NT2/D1 (cell line): ENCODE results near the gene FAM151A.

ENCODE experiments used
- DNase-seq: peaks from one replicate; pipeline ENCODE4 v3.0.0-alpha.2; 2011; ENCODE audit warnings: low read depth, low spot score
- H3K27me3 ChIP-seq: 2 replicates; pipeline ENCODE4 v1.6.0; 2011; ENCODE audit warnings: mild to moderate bottlenecking; ENCODE audit not compliant: insufficient read length, insufficient read depth
- H3K36me3 ChIP-seq: 2 replicates; pipeline ENCODE4 v1.6.1; 2011; ENCODE audit warnings: mild to moderate bottlenecking, low read length, mixed read lengths; ENCODE audit not compliant: insufficient read depth, insufficient read length
- H3K4me1 ChIP-seq: 2 replicates; pipeline ENCODE4 v1.5.1; 2011; ENCODE audit not compliant: insufficient read depth, insufficient read length
- H3K4me3 ChIP-seq: 2 replicates; pipeline ENCODE4 v1.5.1; 2011; ENCODE audit warnings: low read depth; ENCODE audit not compliant: insufficient read length
- H3K9ac ChIP-seq: 2 replicates; pipeline ENCODE4 v1.6.0; 2011; ENCODE audit warnings: low read depth; ENCODE audit not compliant: insufficient read length
- H3K9me3 ChIP-seq: 2 replicates; pipeline ENCODE4 v1.5.1; 2011; ENCODE audit warnings: mild to moderate bottlenecking, low read length; ENCODE audit not compliant: insufficient read depth
- SUZ12 ChIP-seq: IDR thresholded peaks from 2 replicates; pipeline ENCODE4 v1.6.1; 2011; ENCODE audit not compliant: insufficient read length, insufficient read depth; ENCODE audit errors: extremely low read depth
- YY1 ChIP-seq: IDR thresholded peaks from 2 replicates; pipeline ENCODE4 v1.6.1; 2011; ENCODE audit not compliant: insufficient read length, insufficient read depth
- ZNF274 ChIP-seq: IDR thresholded peaks from 2 replicates; pipeline ENCODE4 v1.6.1; 2011; ENCODE audit warnings: mild to moderate bottlenecking, low read depth, low read length

Gene FAM151A

DNA sequence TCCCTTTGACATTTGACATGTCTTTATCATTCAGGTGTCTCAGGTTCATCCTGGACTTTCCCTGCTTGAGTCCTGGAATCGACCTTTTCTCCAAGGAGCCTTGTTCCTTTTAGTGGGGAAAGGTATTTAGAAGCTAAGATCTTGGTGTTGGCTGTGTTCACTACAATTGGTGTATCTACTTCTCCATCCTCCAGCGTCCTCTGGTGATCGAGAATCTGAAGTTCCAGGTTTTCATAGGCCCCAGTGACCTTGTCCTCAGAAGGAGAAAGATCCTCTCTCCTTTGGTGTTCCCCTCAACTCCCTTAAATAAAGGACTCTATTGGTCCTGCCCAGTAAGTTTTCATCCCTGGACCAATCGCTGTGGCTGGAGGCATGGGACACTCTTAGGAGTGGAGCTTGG, 40.4 kb upstream of the FAM151A start:
- Histone ChIP-seq H3K4me3 (no peak overlapping the region), H3K27me3 (no peaks in the 10 kb centered on the region), H3K4me1 (no peaks in the 10 kb centered on the region), H3K9ac (no peak overlapping the region), H3K9me3 (peaks cover 4% of the 10 kb centered on the region), H3K36me3 (no peaks in the 10 kb centered on the region)
- DNase-seq = no peak
- no peak for TF ChIP-seq YY1
- no peak for TF ChIP-seq ZNF274

DNA sequence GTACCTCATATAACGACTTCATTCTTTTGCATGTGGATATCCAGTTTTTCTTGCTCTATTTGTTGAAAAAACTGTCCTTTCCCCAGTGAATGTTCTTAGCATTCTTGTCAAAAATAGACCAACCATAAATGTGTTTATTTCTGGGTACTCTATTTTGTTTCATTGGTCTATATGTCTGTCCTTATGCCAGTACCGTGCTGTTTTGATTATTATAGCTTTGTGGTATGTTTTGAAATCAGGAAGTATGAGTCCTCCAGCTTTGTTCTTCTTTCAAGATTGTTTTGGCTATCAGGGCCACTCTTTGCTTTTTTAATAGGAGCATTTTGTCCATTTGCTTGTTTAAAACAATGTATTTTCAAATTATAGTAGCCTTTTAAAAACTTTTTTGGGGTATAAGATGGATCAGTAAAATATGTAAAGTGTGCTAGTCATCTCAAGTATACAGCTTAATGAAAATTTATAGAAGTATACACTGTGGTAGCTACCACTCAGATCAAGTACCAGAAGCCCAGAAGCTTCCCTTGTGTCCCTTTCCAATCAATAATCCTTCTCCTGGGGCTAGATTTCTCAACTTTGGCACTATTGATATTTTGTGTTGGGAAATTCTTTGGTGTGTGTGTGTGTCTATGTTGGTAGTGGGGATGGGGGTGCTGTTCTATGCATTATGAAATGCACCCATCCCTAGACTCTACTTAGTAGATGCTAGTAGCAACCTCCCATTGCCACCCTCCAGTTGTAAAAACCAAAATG, 35.0 kb upstream of the FAM151A start:
- no peaks in the 10 kb centered on the region for H3K36me3 ChIP-seq
- no peak for DNase-seq
- no peak overlapping the region for H3K4me3 ChIP-seq
- H3K9me3 ChIP-seq = peaks cover 7% of the 10 kb centered on the region; the same call in 1 of the 2 replicates
- TF ChIP-seq YY1 (no peak), ZNF274 (no peak), SUZ12 (no peak)
- H3K9ac ChIP-seq = no peak overlapping the region
- H3K27me3 ChIP-seq = no peaks in the 10 kb centered on the region
- H3K4me1 ChIP-seq = no peaks in the 10 kb centered on the region

DNA sequence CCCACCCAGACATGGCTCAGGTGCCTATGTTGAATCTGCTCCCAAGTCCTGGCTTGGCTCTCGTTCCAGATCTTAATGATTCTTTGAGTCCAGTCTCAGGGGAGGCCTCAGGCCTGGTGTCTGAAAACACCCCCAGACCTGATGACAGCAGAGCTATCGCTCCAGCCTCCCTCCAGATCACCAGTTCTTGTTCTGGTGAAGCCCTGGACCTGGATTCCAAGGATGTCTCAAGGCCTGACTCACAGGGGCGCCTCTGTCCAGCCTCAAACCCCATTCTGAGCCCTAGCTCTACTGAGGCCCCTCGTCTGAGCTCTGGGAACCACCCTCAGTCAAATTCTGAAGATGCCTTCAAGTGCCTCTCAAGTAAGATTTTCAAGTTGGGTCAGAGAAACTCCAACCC, 29.7 kb upstream of the FAM151A start:
- no peak overlapping the region for H3K4me3 ChIP-seq
- no peak overlapping the region for H3K9ac ChIP-seq
- no peaks in the 10 kb centered on the region for H3K27me3 ChIP-seq
- no peaks in the 10 kb centered on the region; the same call in 1 of the 2 replicates for H3K9me3 ChIP-seq
- no peak for DNase-seq
- TF ChIP-seq YY1 (no peak), ZNF274 (no peak), SUZ12 (no peak)
- no peaks in the 10 kb centered on the region for H3K36me3 ChIP-seq
- H3K4me1 ChIP-seq = no peaks in the 10 kb centered on the region

DNA sequence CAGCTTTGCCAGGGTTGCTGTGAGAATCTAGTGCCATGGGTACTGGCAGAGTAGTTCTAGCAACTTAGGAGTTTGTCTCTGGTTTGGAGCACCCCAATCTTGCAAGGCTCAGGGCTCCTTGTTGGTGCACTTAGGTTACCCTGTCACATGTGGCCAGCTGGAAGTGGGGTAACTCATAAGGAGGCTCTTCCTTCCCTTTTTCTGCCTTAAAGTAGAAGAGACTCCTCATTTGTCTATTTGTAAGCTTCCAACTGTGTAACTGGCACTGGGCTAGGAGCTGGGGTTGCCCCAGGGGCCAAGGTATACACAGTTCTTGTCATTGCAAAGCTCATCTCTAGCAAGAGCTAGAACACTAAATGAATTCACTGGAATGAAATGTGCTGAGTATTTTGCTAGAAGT, 28.8 kb upstream of the FAM151A start:
- no peak overlapping the region for H3K4me3 ChIP-seq
- H3K9me3 ChIP-seq = no peaks in the 10 kb centered on the region
- DNase-seq = no peak
- no peak overlapping the region for H3K9ac ChIP-seq
- H3K36me3 ChIP-seq = no peaks in the 10 kb centered on the region
- no peaks in the 10 kb centered on the region for H3K4me1 ChIP-seq
- TF ChIP-seq SUZ12 (no peak), YY1 (no peak), ZNF274 (no peak)
- H3K27me3 ChIP-seq = no peaks in the 10 kb centered on the region

DNA sequence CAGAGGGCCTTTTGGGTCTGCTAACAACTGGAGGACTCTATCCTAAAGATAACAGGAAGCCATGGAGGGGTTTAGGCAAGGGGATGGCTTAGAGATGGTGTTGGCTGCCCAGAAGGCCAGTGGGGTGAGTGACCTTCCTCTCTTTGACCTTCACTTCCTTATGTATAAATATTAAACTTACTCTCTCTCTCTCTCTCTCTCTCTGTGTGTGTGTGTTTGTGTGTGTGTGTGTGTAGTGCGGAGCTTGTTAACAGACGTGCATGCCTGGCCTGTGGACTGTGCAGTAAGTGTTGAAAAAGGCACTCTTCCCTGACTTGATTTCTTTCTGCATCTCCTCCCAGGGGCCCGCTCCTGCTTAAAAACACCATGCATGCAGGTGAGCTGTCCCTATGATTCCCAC, 28.3 kb upstream of the FAM151A start:
- no peak overlapping the region for H3K4me3 ChIP-seq
- no peak for TF ChIP-seq ZNF274
- no peak for TF ChIP-seq YY1
- no peak for TF ChIP-seq SUZ12
- no peak for DNase-seq
- H3K4me1 ChIP-seq = no peaks in the 10 kb centered on the region
- H3K9ac ChIP-seq = no peak overlapping the region
- H3K27me3 ChIP-seq = no peaks in the 10 kb centered on the region
- no peaks in the 10 kb centered on the region for H3K9me3 ChIP-seq
- H3K36me3 ChIP-seq = no peaks in the 10 kb centered on the region

DNA sequence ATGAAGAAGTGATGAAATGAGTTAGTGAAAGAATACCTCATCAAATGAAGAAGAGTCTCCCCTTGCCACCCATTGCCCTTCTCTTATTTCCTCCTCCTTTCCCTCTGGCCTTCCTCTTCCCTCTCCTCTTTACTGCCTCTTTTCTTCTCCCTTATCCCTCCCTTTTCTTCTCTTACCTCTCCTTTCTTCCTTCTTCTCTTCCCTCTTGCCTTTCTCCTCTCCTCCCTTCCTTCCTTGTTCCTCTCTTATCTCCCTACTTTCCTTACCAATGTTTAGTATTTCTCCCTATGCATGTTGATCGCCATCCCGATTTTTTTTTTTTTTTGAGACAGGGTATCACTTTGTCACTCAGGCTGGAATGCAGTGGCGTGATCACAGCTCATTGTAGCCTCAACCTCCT, 27.1 kb upstream of the FAM151A start:
- TF ChIP-seq ZNF274 (no peak), YY1 (no peak), SUZ12 (no peak)
- Histone ChIP-seq H3K9ac (no peak overlapping the region), H3K36me3 (no peaks in the 10 kb centered on the region), H3K4me3 (no peak overlapping the region), H3K4me1 (no peaks in the 10 kb centered on the region), H3K9me3 (no peaks in the 10 kb centered on the region), H3K27me3 (no peaks in the 10 kb centered on the region)
- no peak for DNase-seq

DNA sequence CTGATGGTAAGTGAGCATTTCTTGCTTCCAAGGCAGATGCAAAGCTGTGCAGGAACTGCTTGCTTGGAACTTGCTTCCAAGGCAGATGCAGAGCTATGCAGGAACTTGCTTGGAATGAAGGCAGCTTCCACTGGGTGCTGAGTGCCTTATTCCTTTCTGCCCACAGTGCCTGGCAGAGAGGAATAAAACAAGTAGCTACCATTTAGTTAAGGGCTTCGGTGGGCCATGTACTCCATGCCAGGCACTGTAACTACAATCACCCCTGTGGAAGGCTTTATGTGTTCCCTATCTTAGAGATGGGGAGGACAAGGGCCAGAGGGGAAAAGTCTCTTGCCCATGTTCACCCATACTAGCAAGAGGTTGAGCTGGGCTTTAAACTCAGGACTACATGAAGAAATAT, 26.6 kb upstream of the FAM151A start:
- H3K9me3 ChIP-seq = no peaks in the 10 kb centered on the region
- H3K4me1 ChIP-seq = no peaks in the 10 kb centered on the region
- H3K36me3 ChIP-seq = no peaks in the 10 kb centered on the region
- no peak overlapping the region for H3K4me3 ChIP-seq
- H3K9ac ChIP-seq = no peak overlapping the region
- DNase-seq = no peak
- no peaks in the 10 kb centered on the region for H3K27me3 ChIP-seq
- no peak for TF ChIP-seq YY1
- no peak for TF ChIP-seq SUZ12
- no peak for TF ChIP-seq ZNF274

DNA sequence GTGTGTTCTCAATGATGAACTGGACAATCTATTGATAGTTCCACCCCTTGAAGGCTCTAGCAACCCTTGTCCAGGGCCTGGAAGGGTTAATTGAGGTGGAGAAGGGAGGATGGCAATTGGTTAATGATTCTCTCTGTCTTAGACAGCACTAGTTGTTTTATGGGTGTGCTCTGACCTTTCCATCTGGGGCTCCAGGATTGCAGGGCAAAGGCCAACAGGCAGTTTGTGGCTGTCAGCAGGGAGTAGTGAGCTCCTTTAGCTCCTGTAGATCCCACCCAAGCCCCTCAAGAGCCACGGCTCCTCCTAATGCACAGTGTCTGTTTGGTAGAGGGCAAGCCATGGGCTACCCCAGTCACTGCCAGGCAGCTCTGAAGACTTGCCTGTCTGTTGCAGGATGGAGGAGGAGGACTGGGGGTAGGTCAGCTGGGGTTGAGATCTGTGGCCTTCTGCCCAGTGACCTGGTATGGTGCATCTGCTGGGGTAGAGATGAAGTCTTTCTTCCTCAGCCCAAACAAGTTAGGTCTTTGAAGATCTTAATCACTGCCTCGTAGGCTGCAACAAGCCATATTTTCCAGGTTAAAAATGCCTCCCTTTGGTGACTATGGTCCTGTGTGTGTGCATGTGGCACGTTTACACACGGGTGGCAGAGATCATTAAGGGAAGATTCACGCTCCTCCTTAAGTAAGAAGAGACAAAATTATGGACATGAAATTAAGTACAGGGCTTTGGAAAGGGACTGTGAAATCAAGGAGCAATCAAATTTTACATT, 26.0 kb upstream of the FAM151A start:
- H3K27me3 ChIP-seq = no peaks in the 10 kb centered on the region
- no peak overlapping the region for H3K9ac ChIP-seq
- TF ChIP-seq ZNF274 = no peak
- no peak for TF ChIP-seq SUZ12
- TF ChIP-seq YY1 = no peak

More for the DNA sequence above, 26.0 kb upstream of the FAM151A start:
- Histone ChIP-seq H3K36me3 (no peaks in the 10 kb centered on the region), H3K4me3 (no peak overlapping the region), H3K4me1 (no peaks in the 10 kb centered on the region), H3K9me3 (peaks cover under 1% of the 10 kb centered on the region; the same call in 1 of the 2 replicates)
- no peak for DNase-seq
